ENCODE data around the gene ALG6. TPM values are rescaled to one million over a fixed set of nuclear protein-coding genes. Genes with fewer than 3 reads are reported as not detected.

Gene ALG6
- total RNA-seq, 1 experiment from 2014 or later = 21.4 TPM

- no peak overlapping the region for H3T11ph ChIP-seq (ENCODE audit: low read length)
- Mint-ChIP-seq H3K4me1 (peaks cover 52 to 60% of the 10 kb centered on the region in 2 experiments), H3K4me3 (peak overlapping the region; percentile 83 to 96), H3K27ac (peak overlapping the region; percentile 82 to 99 (median 92)), H3K27me3 (ENCODE audit: low read depth) (peaks cover 76% of the 10 kb centered on the region), H3K9me3 (peaks cover 0 to 2% of the 10 kb centered on the region in 2 experiments; a peak in 2 of 5 replicates), H3K36me3 (ENCODE audit: insufficient read depth in 1 of 3, low read depth in 3 of 3) (peaks cover 0 to 6% (median 0%) of the 10 kb centered on the region in 3 experiments; a peak in 3 of 7 replicates)
- H2BK12ac ChIP-seq (ENCODE audit: insufficient read length, low read depth, low read length) = no peak overlapping the region
- peak; percentile 83 for DNase-seq
- H3K14ac ChIP-seq (ENCODE audit: insufficient read depth, low read length) = no peak overlapping the region
- no peak overlapping the region for H2BK5ac ChIP-seq (ENCODE audit: insufficient read length, low read length)
- H4K91ac ChIP-seq (ENCODE audit: insufficient read length, low read depth, low read length) = no peak overlapping the region
- peaks cover 62% of the 10 kb centered on the region for H3K23me2 ChIP-seq (ENCODE audit: insufficient read length, low read depth, low read length, poor library complexity, severe bottlenecking)
- no peaks in the 10 kb centered on the region for H4K20me1 ChIP-seq (ENCODE audit: control insufficient read depth, insufficient read depth, insufficient read length)
- H3K4ac ChIP-seq (ENCODE audit: low read depth, low read length) = no peak overlapping the region
- no peak overlapping the region for H4K5ac ChIP-seq (ENCODE audit: insufficient read length, low read depth, low read length)
- no peaks in the 10 kb centered on the region for H3K9me3 ChIP-seq (ENCODE audit: control insufficient read depth, low read depth, low read length)
- H3K9ac ChIP-seq (ENCODE audit: extremely low read depth, insufficient read length, low read length) = peak overlapping the region; percentile 67
- no peak overlapping the region for H2AFZ ChIP-seq (ENCODE audit: low read length)
- H3K4me2 ChIP-seq (ENCODE audit: insufficient read depth, insufficient read length, low read length) = peak overlapping the region; percentile 95
- no peak overlapping the region for H2BK15ac ChIP-seq (ENCODE audit: low read depth, low read length)
- H3K27me3 ChIP-seq (ENCODE audit: insufficient read depth, low read length) = peaks cover 2% of the 10 kb centered on the region; the same call in 1 of the 2 replicates
- peak overlapping the region; percentile 52 for H3K27ac ChIP-seq (ENCODE audit: insufficient read length, low read depth, low read length)
- no peak overlapping the region for H2BK20ac ChIP-seq (ENCODE audit: low read depth, low read length, poor library complexity, severe bottlenecking)
- H3K23ac ChIP-seq (ENCODE audit: insufficient read length, low read depth, low read length) = no peak overlapping the region
- peaks cover 3% of the 10 kb centered on the region; the same call in 1 of the 2 replicates for H3K4me1 ChIP-seq (ENCODE audit: insufficient read depth, low read length)
- H3K18ac ChIP-seq (ENCODE audit: insufficient read length, low read depth, low read length) = peak overlapping the region; percentile 74
- no CpG with 5 or more reads among the region's 12 CpGs for WGBS (ENCODE audit: extremely low coverage, insufficient read length, low lambda C conversion rate)
- H3K79me1 ChIP-seq (ENCODE audit: insufficient read depth, low read depth, low read length, poor library complexity, severe bottlenecking) = no peaks in the 10 kb centered on the region
- no peaks in the 10 kb centered on the region; the same call in 1 of the 2 replicates for H3K79me2 ChIP-seq (ENCODE audit: insufficient read depth, low read length)
- no peak overlapping the region for H3K56ac ChIP-seq (ENCODE audit: insufficient read length, low read depth, low read length)
- H2BK120ac ChIP-seq (ENCODE audit: low read depth, low read length, poor library complexity, severe bottlenecking) = no peak overlapping the region
- no peak for TF ChIP-seq CTCF (conservative IDR thresholded peaks at IDR 0.05)
- H2AK5ac ChIP-seq (ENCODE audit: insufficient read length, low read length) = no peak overlapping the region
- H4K8ac ChIP-seq (replicated peaks; ENCODE audit: insufficient read length, low read depth, low read length) = no peak overlapping the region
Observed at GRCh38 chr1:63321785-63322113, 45.7 kb upstream of the ALG6 start.

All from H9 (cell line).